ENCODE data around the gene RBM25.

The RBM25 gene

GRCh38 chr14:73100334-73100733 is 42.0 kb downstream of the RBM25 start:
- FAIRE-seq (peak; percentile 26), DNase-seq (ENCODE audit: insufficient read length, low spot score) (no peak)

DNA sequence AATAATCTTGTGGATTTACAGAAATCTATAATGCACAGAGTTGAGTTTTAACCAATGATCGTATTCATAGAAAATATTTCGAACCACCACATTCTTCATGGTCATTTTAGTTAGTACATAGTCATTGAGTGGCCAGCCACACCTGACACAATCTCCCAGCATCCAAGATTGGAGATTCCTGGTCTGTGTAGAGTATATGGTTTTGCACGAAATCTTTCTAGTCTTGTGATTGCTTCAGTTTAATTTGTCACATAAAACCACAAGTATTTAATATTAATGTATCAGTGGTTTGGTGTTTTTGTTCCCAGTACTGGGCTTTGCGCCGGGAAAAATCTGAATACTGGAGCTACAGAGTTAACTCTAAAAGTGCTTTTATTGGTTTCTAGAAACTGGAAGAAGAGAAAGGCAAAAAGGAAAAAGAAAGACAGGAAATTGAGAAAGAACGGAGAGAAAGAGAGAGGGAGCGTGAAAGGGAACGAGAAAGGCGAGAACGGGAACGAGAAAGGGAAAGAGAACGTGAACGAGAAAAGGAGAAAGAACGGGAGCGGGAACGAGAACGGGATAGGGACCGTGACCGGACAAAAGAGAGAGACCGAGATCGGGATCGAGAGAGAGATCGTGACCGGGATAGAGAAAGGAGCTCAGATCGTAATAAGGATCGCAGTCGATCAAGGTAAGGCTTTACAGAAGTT is 44.6 kb downstream of the RBM25 start:
- DNase-seq (ENCODE audit: insufficient read length, low spot score), result no peak
- FAIRE-seq, result peak; percentile 31

DNA sequence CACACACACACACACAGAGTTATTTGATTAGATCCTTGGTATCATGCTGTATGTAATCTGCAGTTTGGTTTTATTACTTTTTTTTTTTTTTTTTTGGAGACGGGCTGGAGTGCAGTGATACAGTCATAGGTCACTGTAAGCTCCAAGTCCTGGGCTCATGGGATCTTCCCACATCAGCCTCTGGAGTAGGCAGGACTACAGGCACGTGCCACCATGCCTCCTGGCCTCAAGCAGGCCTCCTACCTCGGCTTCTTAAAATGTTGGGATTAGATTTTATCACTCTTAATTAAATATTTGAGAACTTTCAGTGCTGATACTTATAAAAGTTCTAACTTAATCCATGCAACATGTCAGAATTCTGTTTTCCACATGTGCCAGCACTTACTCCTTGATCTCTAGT is 46.7 kb downstream of the RBM25 start:
- FAIRE-seq, result no peak

DNA sequence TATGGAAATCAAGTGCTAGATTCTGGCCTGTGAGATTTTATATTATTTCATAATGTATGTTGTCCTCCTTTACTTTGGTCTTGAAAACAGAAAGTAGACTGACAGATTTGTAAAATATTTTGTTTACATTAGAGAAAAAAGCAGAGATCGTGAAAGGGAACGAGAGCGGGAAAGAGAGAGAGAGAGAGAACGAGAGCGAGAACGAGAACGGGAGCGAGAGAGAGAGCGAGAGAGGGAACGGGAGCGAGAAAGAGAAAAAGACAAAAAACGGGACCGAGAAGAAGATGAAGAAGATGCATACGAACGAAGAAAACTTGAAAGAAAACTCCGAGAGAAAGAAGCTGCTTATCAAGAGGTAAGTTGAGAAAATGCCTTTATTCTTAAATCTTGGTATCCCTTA is 47.4 kb downstream of the RBM25 start:
- DNase-seq (ENCODE audit: insufficient read length, low spot score) (no peak), FAIRE-seq (no peak)

More for the DNA sequence above, 46.7 kb downstream of the RBM25 start:
- DNase-seq (ENCODE audit: insufficient read length, low spot score), result no peak

DNA sequence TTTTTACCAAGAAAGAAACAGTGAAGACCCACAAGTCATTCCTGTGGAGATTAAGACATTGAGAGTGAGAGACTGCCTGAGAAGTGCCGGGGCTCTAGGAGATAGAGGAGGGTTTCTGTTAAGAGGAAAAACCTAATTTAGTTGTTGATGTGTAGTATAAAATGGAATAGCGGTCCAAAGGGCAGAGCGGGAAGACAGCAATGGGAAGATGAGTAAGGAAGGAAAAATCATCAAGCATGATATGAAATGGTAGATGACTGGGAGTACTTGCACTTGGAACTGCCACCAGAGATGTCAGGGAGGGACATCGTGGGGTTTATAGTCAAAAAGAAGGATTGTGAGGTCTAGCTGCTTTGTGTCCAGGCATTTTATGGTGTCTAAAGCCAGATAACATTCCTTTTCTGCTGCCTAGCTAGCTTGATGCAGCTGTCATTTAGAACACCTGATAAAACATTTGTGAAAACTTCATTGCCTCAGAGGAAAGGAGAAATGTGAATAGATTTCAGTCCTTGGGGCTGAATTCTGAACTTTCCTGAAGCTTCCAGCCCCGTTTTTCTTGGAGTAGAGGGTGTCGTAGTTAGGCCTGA is 57.8 kb downstream of the RBM25 start:
- no peak for DNase-seq (ENCODE audit: insufficient read length, low spot score)
- peak; percentile 76 for FAIRE-seq

DNA sequence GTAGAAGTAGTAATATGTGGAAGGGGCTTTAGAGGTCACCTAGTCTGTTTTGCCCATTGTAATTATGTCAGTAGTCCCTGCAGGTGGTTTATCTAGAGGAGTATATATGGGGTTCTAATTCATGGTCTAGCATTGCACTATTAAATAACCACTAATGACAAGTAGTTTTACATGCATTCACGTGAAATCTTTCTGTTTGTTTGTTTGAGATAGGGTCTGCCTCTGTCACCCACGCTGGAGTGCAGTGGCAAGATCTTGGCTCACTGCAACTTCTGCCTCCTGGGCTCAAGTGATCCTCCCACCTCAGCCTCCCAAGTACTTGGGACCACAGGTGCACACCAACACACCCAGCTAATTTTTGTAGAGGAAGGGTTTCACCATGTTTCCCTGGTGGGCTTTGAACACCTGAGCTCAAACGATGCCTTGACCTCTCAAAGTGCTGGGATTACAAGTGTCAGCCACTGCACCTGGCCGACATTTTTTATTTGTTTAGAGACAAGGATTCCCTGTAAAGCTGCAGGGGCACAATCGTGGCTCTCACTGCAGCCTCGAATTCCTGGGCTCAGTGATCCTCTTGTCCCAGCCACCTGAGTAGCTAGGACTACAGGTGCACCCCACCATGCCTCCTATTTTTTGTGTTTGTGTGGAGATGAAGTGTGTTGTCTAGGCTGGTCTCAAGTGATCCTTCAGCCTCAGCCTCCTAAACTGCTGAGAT is 66.0 kb downstream of the RBM25 start:
- FAIRE-seq (peak; percentile 59), DNase-seq (ENCODE audit: insufficient read length, low spot score) (no peak)

DNA sequence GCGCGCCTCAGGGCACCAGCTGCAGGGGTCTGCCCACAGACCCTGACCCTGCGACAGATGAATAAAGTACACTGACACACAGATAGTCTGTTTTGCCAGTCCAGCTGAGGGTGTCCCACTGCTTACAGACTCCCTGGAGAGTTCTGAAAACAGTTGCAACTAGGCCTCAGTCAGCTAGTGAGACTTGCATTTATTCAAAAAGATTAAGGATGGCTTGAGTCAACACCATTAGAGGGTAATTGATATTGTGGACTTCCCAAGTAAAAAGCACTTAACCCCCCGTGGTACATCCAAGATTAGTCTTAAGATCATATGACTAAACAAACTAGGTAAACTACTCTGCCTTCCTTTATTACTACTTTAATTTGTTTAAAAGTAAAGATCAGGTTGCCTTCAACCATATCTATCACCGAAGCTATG is 66.8 kb downstream of the RBM25 start:
- no peak for FAIRE-seq

DNA sequence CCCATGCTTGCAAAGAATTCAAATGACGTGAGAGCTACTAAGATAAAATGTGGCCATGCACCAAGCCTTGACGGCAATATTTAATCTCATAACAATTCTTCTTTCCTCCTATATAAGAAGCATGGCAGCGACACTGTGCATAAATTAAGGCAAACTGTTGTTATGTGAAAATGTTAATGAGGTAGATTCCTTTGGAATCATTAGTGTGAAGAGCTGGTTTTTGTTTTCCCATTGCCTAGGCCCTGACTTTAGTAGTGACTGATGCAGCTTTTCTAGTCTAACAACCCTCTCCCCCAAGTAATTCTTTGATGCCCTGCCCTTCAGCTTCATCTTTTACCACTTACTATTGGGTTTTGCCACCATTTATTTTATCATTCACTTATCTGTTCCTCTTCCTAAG is 67.4 kb downstream of the RBM25 start:
- FAIRE-seq, result no peak
- DNase-seq (ENCODE audit: insufficient read length, low spot score), result no peak

More for the DNA sequence above, 66.8 kb downstream of the RBM25 start:
- DNase-seq (ENCODE audit: insufficient read length, low spot score), result no peak

- DNase-seq (ENCODE audit: insufficient read length, low spot score) (no peak), FAIRE-seq (no peak)
These were observed 75.5 kb downstream of the RBM25 start for GRCh38 chr14:73133795-73134194.

DNA sequence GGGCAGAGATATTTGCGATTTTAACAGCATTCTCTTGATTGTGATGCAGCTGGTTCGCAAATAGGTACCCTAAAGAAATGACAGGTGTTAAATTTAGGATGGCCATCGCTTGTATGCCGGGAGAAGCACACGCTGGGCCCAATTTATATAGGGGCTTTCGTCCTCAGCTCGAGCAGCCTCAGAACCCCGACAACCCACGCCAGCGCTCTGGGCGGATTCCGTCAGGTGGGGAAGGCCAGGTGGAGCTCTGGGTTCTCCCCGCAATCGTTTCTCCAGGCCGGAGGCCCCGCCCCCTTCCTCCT is 77.7 kb downstream of the RBM25 start:
- FAIRE-seq (no peak), DNase-seq (ENCODE audit: insufficient read length, low spot score) (no peak)

GRCh38 chr14:73136387-73137225 is 78.3 kb downstream of the RBM25 start, which contains the start of gene PSEN1:
Gene PSEN1, plus strand, starts transcription at chr14:73136507. Its CDS starts 11,513 bp downstream, at chr14:73148020.
- peak; percentile 96 for FAIRE-seq
- peak; percentile 100 for DNase-seq (ENCODE audit: insufficient read length, low spot score)

- DNase-seq (ENCODE audit: insufficient read length, low spot score), result no peak
- peak; percentile 49 for FAIRE-seq
These were observed 82.5 kb downstream of the RBM25 start for GRCh38 chr14:73140811-73141323.

GRCh38 chr14:73142216-73142615 is 83.9 kb downstream of the RBM25 start:
- DNase-seq (ENCODE audit: insufficient read length, low spot score) (no peak), FAIRE-seq (no peak)

GRCh38 chr14:73143003-73143402 is 84.7 kb downstream of the RBM25 start:
- no peak for DNase-seq (ENCODE audit: insufficient read length, low spot score)

DNA sequence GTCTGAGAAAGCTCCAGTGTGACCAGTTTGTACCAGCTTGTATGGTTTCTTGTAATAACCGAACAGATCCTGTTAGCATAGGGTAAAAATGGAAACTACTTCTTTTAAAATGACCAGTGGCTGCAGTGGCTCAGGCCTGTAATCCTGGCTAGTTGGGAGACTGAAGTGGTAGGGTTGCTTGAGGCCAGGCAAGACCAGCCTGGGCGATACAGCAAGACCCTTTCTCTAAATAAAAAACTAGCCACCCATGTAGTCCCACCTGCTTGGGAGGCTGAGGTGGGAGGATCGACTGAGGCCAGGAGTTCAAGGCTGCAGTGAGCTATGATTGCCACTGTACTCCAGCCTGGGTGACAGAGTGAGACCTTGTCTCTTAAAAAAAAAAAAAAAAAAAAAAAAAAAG is 85.3 kb downstream of the RBM25 start:
- DNase-seq (ENCODE audit: insufficient read length, low spot score), result no peak
- FAIRE-seq, result no peak

More at GRCh38 chr14:73143003-73143402, 84.7 kb downstream of the RBM25 start:
- no peak for FAIRE-seq

- DNase-seq (ENCODE audit: insufficient read length, low spot score) (no peak), FAIRE-seq (no peak)
These were observed 87.0 kb downstream of the RBM25 start for GRCh38 chr14:73145371-73145770.

DNA sequence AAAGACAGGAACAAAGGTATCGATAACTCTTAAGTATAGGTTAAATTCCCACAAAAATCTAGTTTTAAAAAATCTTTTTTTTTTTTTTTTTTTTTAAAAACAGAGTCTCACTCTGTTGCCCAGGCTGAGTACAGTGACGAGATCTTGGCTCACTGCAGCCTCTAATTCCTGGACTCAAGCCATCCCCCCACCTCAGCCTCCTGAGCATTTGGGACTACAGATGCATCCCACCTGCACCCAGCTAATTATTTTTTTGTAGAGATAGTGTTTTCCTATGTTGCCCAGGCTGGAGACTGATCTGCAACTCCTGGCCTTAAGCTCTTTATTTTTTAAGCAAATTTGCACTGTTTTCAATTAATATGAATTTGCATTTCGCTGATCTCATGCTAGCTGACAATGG is 87.8 kb downstream of the RBM25 start:
- FAIRE-seq (no peak), DNase-seq (ENCODE audit: insufficient read length, low spot score) (no peak)

DNA sequence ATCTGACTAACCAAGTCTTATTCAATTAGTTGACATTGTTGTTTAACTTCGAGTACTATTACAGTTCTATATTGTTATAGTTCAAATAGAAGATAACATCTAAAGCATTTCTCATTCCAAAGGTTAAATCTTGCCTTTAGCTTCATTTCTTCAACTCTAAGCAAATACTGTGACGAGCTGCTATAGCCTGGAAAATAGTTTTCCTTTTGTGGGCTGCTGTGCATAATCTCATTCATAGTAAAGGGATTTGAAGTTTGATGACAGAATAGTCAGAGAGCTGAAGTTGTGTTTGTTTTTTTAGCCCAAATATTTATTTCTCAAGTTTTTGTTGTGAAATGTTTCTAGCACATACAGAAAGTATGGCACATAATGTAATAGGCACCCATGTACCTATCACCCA is 91.4 kb downstream of the RBM25 start:
- DNase-seq (ENCODE audit: insufficient read length, low spot score) (no peak), FAIRE-seq (no peak)

DNA sequence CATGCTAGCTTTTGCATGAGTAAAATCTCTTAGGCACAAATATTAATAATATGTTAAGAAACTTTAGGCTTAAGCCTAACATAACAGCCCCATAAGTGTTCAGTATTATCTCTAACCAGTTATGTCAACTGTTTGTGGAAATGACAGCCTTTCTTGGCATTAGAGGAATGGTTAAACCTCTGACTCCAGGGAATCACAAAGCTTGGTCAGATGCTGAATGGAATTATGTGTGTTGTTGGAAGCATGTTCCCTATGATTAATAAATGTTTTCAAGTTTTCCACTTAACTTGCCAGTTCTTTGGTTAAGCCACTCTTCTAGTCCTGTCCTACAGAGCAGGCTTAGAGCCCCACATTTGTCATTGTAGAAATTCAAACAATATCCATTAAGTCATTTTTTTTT is 94.9 kb downstream of the RBM25 start:
- no peak for FAIRE-seq
- DNase-seq (ENCODE audit: insufficient read length, low spot score), result no peak

- FAIRE-seq (no peak), DNase-seq (ENCODE audit: insufficient read length, low spot score) (no peak)
These were observed 103.9 kb downstream of the RBM25 start for GRCh38 chr14:73162251-73162650.

- FAIRE-seq, result no peak
- no peak for DNase-seq (ENCODE audit: insufficient read length, low spot score)
These were observed 108.1 kb downstream of the RBM25 start for GRCh38 chr14:73166399-73166798.
